Choroid plexus epithelial cell (primary cell): ENCODE measurements around the gene PLXND1.

Experiments
- DNase-seq: peaks from one replicate; pipeline ENCODE4 v3.0.0-alpha.2; 2010; ENCODE audit warnings: low read depth
- H3K4me3 ChIP-seq: 2 replicates; pipeline ENCODE4 v1.5.1; 2011; ENCODE audit warnings: low read depth, mild to moderate bottlenecking, control low read depth, low read length, moderate library complexity
- CTCF ChIP-seq: conservative IDR thresholded peaks from 2 replicates; pipeline ENCODE4 v1.5.1; 2011; ENCODE audit warnings: low read depth, mild to moderate bottlenecking, control low read depth, inconsistent platforms, low read length, moderate library complexity

Gene PLXND1

GRCh38 chr3:129527262-129527661 is 79.2 kb downstream of the PLXND1 start:
- H3K4me3 ChIP-seq = no peak overlapping the region
- TF ChIP-seq CTCF = no peak
- DNase-seq = no peak

GRCh38 chr3:129526121-129526900 is 80.2 kb downstream of the PLXND1 start:
- no peak overlapping the region for H3K4me3 ChIP-seq
- TF ChIP-seq CTCF = no peak
- peak; percentile 78 for DNase-seq

GRCh38 chr3:129525341-129525968 is 81.0 kb downstream of the PLXND1 start:
- DNase-seq = peak; percentile 57
- no peak overlapping the region for H3K4me3 ChIP-seq
- no peak for TF ChIP-seq CTCF

GRCh38 chr3:129524081-129524480 is 82.4 kb downstream of the PLXND1 start:
- DNase-seq = no peak
- no peak overlapping the region for H3K4me3 ChIP-seq
- TF ChIP-seq CTCF = no peak

GRCh38 chr3:129522953-129523352 is 83.5 kb downstream of the PLXND1 start:
- TF ChIP-seq CTCF = no peak
- H3K4me3 ChIP-seq = no peak overlapping the region
- DNase-seq = no peak

- H3K4me3 ChIP-seq = no peak overlapping the region
- TF ChIP-seq CTCF = no peak
- no peak for DNase-seq
Observed at GRCh38 chr3:129521611-129522010, 84.9 kb downstream of the PLXND1 start.

- no peak for DNase-seq
- H3K4me3 ChIP-seq = no peak overlapping the region
Observed at GRCh38 chr3:129520960-129521359, 85.5 kb downstream of the PLXND1 start.

More at GRCh38 chr3:129520960-129521359, 85.5 kb downstream of the PLXND1 start:
- no peak for TF ChIP-seq CTCF
